ENCODE results near the gene RLN3. TPM values are rescaled to one million over a fixed set of nuclear protein-coding genes. Genes with fewer than 3 reads are reported as not detected.

RLN3 gene
- total and polyA plus RNA-seq, 9 of the 15 experiments (the other 6 are each of a cell fraction or from before 2014, with no cell fraction given): 0.31 to 1.2 (median 0.71) TPM; not detected in 6

DNA sequence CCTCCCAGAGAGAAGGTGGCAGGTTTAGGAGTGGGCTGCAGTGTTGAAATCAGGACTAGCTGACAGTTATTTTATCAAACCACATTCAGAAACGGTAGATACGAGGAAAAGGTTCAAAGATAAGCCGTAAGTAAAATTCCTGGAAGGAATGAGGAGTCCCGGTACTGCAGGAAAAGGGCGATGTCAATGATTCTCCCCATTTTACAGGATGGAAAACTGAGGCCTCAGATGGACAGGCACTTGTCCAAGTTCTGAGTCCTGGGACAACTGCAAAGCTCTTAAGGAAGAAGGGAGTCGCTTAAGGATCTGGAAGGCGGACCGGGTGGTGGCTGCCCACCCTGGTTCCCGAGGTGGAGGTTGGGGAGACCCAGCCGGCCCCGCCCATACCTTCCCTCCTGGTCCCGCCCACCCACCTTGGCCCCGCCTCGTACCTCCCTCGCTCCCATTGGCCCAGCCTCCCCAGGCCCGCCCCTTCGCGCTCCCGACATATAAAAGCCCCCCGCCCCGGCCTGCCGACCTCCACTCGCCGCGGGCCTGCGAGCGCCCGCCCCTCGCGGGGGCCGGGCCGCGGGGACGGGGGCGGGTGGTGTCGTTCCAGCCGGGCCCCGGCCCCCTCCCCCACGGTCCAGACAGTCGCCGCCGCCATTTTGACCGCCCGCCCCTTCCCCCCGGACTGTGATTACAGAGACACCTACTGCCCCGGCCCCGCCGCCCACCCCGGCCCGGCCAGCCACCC lies 22.4 kb upstream of the RLN3 start (continued):
- TF ChIP-seq NRF1 (conservative IDR thresholded peaks at IDR 0.05 in 1 of 2, IDR thresholded peaks at IDR 0.05 in 1 of 2) (no peak), ZNF197 (CRISPR knock-in tag; IDR thresholded peaks at IDR 0.05; ENCODE audit: low read depth) (no peak), SRSF1 (IDR thresholded peaks at IDR 0.05; ENCODE audit: low read depth, low read length) (no peak), NR1H2 (CRISPR knock-in tag; IDR thresholded peaks at IDR 0.05) (no peak), YY1 (IDR thresholded peaks at IDR 0.05; ENCODE audit: borderline replicate concordance in 1 of 3, control insufficient read depth in 1 of 3, extremely low read depth in 1 of 3, insufficient read depth in 3 of 3, insufficient read length in 1 of 3, insufficient replicate concordance in 2 of 3, low read depth in 1 of 3, low read length in 2 of 3) (peak in 2 of 3 experiments; percentile 60 to 88), POLR3A (IDR thresholded peaks at IDR 0.05; ENCODE audit: borderline replicate concordance, extremely low read depth, insufficient read depth, insufficient read length) (no peak), ZNF583 (CRISPR knock-in tag; IDR thresholded peaks at IDR 0.05) (no peak), SUPT5H (IDR thresholded peaks at IDR 0.05) (no peak), ETV5 (CRISPR knock-in tag; IDR thresholded peaks at IDR 0.05; ENCODE audit: low read depth) (0 out of 2 replicates have a peak, but pooled peaks have one; percentile 39), POLR2AphosphoS5 (IDR thresholded peaks at IDR 0.05; ENCODE audit: control insufficient read depth, insufficient read depth, low read depth, low read length) (peak; percentile 66; the same call in 1 of the 2 replicates), SMARCB1 (IDR thresholded peaks at IDR 0.05; ENCODE audit: insufficient read length, low read depth) (no peak), RBM17 (IDR thresholded peaks at IDR 0.05; ENCODE audit: borderline replicate concordance, low read depth, low read length) (no peak), SAP30 (IDR thresholded peaks at IDR 0.05; ENCODE audit: borderline replicate concordance, insufficient read depth, low read depth, low read length, poor library complexity, severe bottlenecking) (no peak)
- TF ChIP-seq, protein P1, sequence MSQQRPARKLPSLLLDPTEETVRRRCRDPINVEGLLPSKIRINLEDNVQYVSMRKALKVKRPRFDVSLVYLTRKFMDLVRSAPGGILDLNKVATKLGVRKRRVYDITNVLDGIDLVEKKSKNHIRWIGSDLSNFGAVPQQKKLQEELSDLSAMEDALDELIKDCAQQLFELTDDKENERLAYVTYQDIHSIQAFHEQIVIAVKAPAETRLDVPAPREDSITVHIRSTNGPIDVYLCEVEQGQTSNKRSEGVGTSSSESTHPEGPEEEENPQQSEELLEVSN (IDR thresholded peaks at IDR 0.05; ENCODE audit: borderline replicate concordance in 1 of 2, extremely low read depth in 1 of 2, insufficient read depth in 1 of 2, insufficient read length in 1 of 2, low read depth in 1 of 2, low read length in 1 of 2, poor library complexity in 1 of 2, severe bottlenecking in 1 of 2): no peak
- TF ChIP-seq, protein P2, sequence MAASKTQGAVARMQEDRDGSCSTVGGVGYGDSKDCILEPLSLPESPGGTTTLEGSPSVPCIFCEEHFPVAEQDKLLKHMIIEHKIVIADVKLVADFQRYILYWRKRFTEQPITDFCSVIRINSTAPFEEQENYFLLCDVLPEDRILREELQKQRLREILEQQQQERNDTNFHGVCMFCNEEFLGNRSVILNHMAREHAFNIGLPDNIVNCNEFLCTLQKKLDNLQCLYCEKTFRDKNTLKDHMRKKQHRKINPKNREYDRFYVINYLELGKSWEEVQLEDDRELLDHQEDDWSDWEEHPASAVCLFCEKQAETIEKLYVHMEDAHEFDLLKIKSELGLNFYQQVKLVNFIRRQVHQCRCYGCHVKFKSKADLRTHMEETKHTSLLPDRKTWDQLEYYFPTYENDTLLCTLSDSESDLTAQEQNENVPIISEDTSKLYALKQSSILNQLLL (CRISPR knock-in tag; IDR thresholded peaks at IDR 0.05; ENCODE audit: borderline replicate concordance): no peak
- TF ChIP-seq, protein P3, sequence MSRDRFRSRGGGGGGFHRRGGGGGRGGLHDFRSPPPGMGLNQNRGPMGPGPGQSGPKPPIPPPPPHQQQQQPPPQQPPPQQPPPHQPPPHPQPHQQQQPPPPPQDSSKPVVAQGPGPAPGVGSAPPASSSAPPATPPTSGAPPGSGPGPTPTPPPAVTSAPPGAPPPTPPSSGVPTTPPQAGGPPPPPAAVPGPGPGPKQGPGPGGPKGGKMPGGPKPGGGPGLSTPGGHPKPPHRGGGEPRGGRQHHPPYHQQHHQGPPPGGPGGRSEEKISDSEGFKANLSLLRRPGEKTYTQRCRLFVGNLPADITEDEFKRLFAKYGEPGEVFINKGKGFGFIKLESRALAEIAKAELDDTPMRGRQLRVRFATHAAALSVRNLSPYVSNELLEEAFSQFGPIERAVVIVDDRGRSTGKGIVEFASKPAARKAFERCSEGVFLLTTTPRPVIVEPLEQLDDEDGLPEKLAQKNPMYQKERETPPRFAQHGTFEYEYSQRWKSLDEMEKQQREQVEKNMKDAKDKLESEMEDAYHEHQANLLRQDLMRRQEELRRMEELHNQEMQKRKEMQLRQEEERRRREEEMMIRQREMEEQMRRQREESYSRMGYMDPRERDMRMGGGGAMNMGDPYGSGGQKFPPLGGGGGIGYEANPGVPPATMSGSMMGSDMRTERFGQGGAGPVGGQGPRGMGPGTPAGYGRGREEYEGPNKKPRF (IDR thresholded peaks at IDR 0.05; ENCODE audit: low read depth, low read length): no peak
- TF ChIP-seq, protein P4, sequence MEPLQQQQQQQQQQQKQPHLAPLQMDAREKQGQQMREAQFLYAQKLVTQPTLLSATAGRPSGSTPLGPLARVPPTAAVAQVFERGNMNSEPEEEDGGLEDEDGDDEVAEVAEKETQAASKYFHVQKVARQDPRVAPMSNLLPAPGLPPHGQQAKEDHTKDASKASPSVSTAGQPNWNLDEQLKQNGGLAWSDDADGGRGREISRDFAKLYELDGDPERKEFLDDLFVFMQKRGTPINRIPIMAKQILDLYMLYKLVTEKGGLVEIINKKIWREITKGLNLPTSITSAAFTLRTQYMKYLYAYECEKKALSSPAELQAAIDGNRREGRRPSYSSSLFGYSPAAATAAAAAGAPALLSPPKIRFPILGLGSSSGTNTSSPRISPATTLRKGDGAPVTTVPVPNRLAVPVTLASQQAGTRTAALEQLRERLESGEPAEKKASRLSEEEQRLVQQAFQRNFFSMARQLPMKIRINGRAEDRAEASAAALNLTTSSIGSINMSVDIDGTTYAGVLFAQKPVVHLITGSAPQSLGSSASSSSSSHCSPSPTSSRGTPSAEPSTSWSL (CRISPR knock-in tag; IDR thresholded peaks at IDR 0.05; ENCODE audit: borderline replicate concordance): no peak

Measured in K562 (cell line).